Lower leg skin (tissue), 3 donors: ENCODE data around the gene TERT.

Source experiments
- CTCF ChIP-seq, 3 donors: fragments of 450-650 bp; IDR thresholded peaks; one replicate each; pipeline ENCODE4 v1.5.1; 2016; ENCODE audit warnings: antibody characterized with exemption in 3 of 3, mild to moderate bottlenecking in 3 of 3, moderate library complexity in 2 of 3
- POLR2A ChIP-seq, 2 donors: fragments of 450-650 bp; IDR thresholded peaks; one replicate each; pipeline ENCODE4 v1.6.1; 2016 to 2017; ENCODE audit warnings: antibody characterized with exemption in 2 of 2, mild to moderate bottlenecking in 1 of 2, moderate library complexity in 1 of 2

GRCh38 chr5:1265461-1266455 is 29.1 kb downstream of the TERT start:
- TF ChIP-seq POLR2A (IDR thresholded peaks at IDR 0.05) (no peak), CTCF (IDR thresholded peaks at IDR 0.05) (no peak)
